Lower leg skin (tissue), 4 donors: ENCODE results near the gene MGA. TPM values are rescaled to one million over a fixed set of nuclear protein-coding genes. Genes with fewer than 3 reads are reported as not detected.

Source experiments
- DNase-seq, 2 donors: peaks; one replicate each; pipeline ENCODE4 v3.0.0-alpha.2; 2019; ENCODE audit warnings: low spot score in 2 of 2
- H3K4me3 ChIP-seq: fragments of 200-600 bp; sonication (generic); 2 replicates; pipeline ENCODE4 v1.5.1; 2017; ENCODE audit warnings: mild to moderate bottlenecking, low read depth; ENCODE audit not compliant: poor library complexity, severe bottlenecking
- CTCF ChIP-seq, 3 donors: fragments of 450-650 bp; IDR thresholded peaks; one replicate each; pipeline ENCODE4 v1.5.1; 2016; ENCODE audit warnings: antibody characterized with exemption in 3 of 3, mild to moderate bottlenecking in 3 of 3, moderate library complexity in 2 of 3
- POLR2A ChIP-seq, 2 donors: fragments of 450-650 bp; IDR thresholded peaks; one replicate each; pipeline ENCODE4 v1.6.1; 2016 to 2017; ENCODE audit warnings: antibody characterized with exemption in 2 of 2, mild to moderate bottlenecking in 1 of 2, moderate library complexity in 1 of 2
- WGBS, 2 donors: methylation state at CpG; one replicate each; pipeline ENCODE4 v1.1.5; 2018; 5-methylcytosine and 5-hydroxymethylcytosine counted together
- intact Hi-C: fragments of 100-400 bp; cut with DNase I; formaldehyde crosslinking; loops from one replicate; pipeline ENCODE4 v1.15.0; 2023; ENCODE audit warnings: low total_unique reads
- total RNA-seq, 4 donors: library from RNA; depleted of rRNA; stranded (reverse); fragments of >200 nt; gene quantifications; one replicate each; pipeline ENCODE4 v1.1.0, GENCODE V29; 2016

The MGA gene
- total RNA-seq, 4 donors from 2014 or later, result 17.2 to 24.1 (median 20.7) TPM

- WGBS, 2 donors, result 13 to 14% methylated on average over 21 of the region's 21 CpGs
- TF ChIP-seq POLR2A (IDR thresholded peaks at IDR 0.05) (no peak), CTCF (IDR thresholded peaks at IDR 0.05) (no peak)
- peak in 1 of 2 donors; percentile 84 for DNase-seq
- H3K4me3 ChIP-seq, result peak overlapping the region; percentile 5
- intact Hi-C loops, result no loop called here
These were observed 360 bp upstream of the MGA start for GRCh38 chr15:41659855-41660234.

GRCh38 chr15:41661078-41661517, 893 bp downstream of the MGA start:
- WGBS, 2 donors, result 1 to 4% methylated on average over 9 of the region's 9 CpGs
- TF ChIP-seq POLR2A (IDR thresholded peaks at IDR 0.05), result no peak
- no peak for TF ChIP-seq CTCF (IDR thresholded peaks at IDR 0.05)
- peak overlapping the region; percentile 18 for H3K4me3 ChIP-seq
- DNase-seq, result no peak
- intact Hi-C loops, result no loop called here

GRCh38 chr15:41661518-41662225, 1.5 kb downstream of the MGA start:
- intact Hi-C loops, result no loop called here
- peak; percentile 66 to 94 for DNase-seq
- TF ChIP-seq CTCF (IDR thresholded peaks at IDR 0.05), result no peak
- TF ChIP-seq POLR2A (IDR thresholded peaks at IDR 0.05), result no peak
- peak overlapping the region; percentile 18 for H3K4me3 ChIP-seq
- 0% methylated on average over 44 of the region's 44 CpGs for WGBS, 2 donors

GRCh38 chr15:41666353-41666920, 6.2 kb downstream of the MGA start:
- TF ChIP-seq CTCF (IDR thresholded peaks at IDR 0.05) (no peak), POLR2A (IDR thresholded peaks at IDR 0.05) (no peak)
- intact Hi-C loops, result no loop called here
- WGBS, 2 donors, result 80 to 87% methylated on average over 3 of the region's 3 CpGs
- H3K4me3 ChIP-seq, result no peak overlapping the region
- DNase-seq, result no peak

GRCh38 chr15:41669701-41670100, 9.5 kb downstream of the MGA start:
- no peak for TF ChIP-seq CTCF (IDR thresholded peaks at IDR 0.05)
- TF ChIP-seq POLR2A (IDR thresholded peaks at IDR 0.05), result no peak

More at GRCh38 chr15:41669701-41670100, 9.5 kb downstream of the MGA start:
- H3K4me3 ChIP-seq, result no peak overlapping the region
- WGBS, 2 donors, result 84 to 93% methylated on average over 3 of the region's 3 CpGs
- intact Hi-C loops, result no loop called here
- no peak for DNase-seq
